Endothelial cell of umbilical vein (primary cell): ENCODE measurements around the gene PAM16. TPM values are rescaled to one million over a fixed set of nuclear protein-coding genes. Genes with fewer than 3 reads are reported as not detected.

Experiments used
- BruUV-seq: library from RNA; stranded (reverse); fragments of 400-500 nt; replicated peaks from 2 replicates; lab custom pipeline; 2021; lab: Mats Ljungman, UMichigan
- CTCF ChIA-PET: fragments of 300-600, 350-600 bp; sonication (Branson Sonifier 250); formaldehyde crosslinking; loops from one replicate; lab custom pipeline; 2021; ENCODE audit warnings: antibody characterized with exemption, inconsistent platforms; lab: Charles Lee
- POLR2A ChIA-PET: fragments of 300-600, 350-600 bp; sonication (Branson Sonifier 250); formaldehyde crosslinking; loops from one replicate; lab custom pipeline; 2021; ENCODE audit warnings: antibody characterized with exemption, inconsistent platforms; lab: Charles Lee
- DNase-seq: peaks from one replicate; pipeline ENCODE4 v3.0.0-alpha.2; 2011; ENCODE audit warnings: low read depth, low spot score
- FAIRE-seq: peaks from 2 replicates; lab custom pipeline; 2011; peaks lifted over from hg19 to GRCh38; lab: Jason Lieb, UNC
- H2AFZ ChIP-seq: 2 replicates; pipeline ENCODE4 v1.6.0; 2012; ENCODE audit warnings: low read depth, low read length, control low read depth, inconsistent platforms
- H3K27ac ChIP-seq: 2 replicates; pipeline ENCODE4 v1.5.1; 2011; ENCODE audit warnings: low read depth, mild to moderate bottlenecking, control low read depth, low read length, moderate library complexity; ENCODE audit not compliant: insufficient read depth
- H3K27me3 ChIP-seq, 2 experiments: 2 replicates each; pipeline versions ENCODE4 v1.6.0 to v1.6.1; 2011; ENCODE audit warnings: low read length in 2 of 2, mixed read lengths in 1 of 2; ENCODE audit not compliant: control insufficient read depth in 2 of 2, insufficient read depth in 2 of 2
- H3K36me3 ChIP-seq, 2 experiments: 2 replicates in 1 of 2; 3 replicates in 1 of 2; pipeline ENCODE4 v1.5.1; 2011; ENCODE audit warnings: low read length in 2 of 2, mild to moderate bottlenecking in 1 of 2, moderate library complexity in 1 of 2; ENCODE audit not compliant: control insufficient read depth in 2 of 2, insufficient read depth in 2 of 2; ENCODE audit errors: extremely low read depth in 1 of 2
- H3K4me1 ChIP-seq: 3 replicates; pipeline ENCODE4 v1.5.1; 2011; ENCODE audit warnings: mild to moderate bottlenecking, low read length; ENCODE audit not compliant: control insufficient read depth, insufficient read depth; ENCODE audit errors: extremely low read depth
- H3K4me2 ChIP-seq: 2 replicates; pipeline ENCODE4 v1.6.1; 2011; ENCODE audit warnings: low read length, control low read depth, mixed read lengths; ENCODE audit not compliant: insufficient read depth
- H3K4me3 ChIP-seq, 3 experiments: fragments of 200-600 bp in 1 of 3; sonication (generic), shearing (Covaris generic) in 1 of 3; replicated peaks in 1 of 3; 2 replicates each; pipeline ENCODE4 v1.5.1; 2011 to 2016; ENCODE audit warnings: control low read depth in 3 of 3, low read length in 3 of 3, mild to moderate bottlenecking in 2 of 3, inconsistent platforms in 1 of 3, low read depth in 1 of 3, moderate library complexity in 1 of 3; ENCODE audit not compliant: insufficient read depth in 1 of 3
- H3K79me2 ChIP-seq: 2 replicates; pipeline ENCODE4 v1.6.0; 2012; ENCODE audit warnings: low read length, inconsistent platforms; ENCODE audit not compliant: control insufficient read depth, insufficient read depth
- H3K9ac ChIP-seq: replicated peaks from 2 replicates; pipeline ENCODE3; 2011; ENCODE audit warnings: low read length, control low read depth; ENCODE audit not compliant: insufficient read depth; ENCODE audit errors: extremely low read depth
- H3K9me1 ChIP-seq: replicated peaks from 3 replicates; pipeline ENCODE4 v1.6.0; 2011; ENCODE audit warnings: mild to moderate bottlenecking, low read length; ENCODE audit not compliant: control insufficient read depth, insufficient read depth; ENCODE audit errors: extremely low read depth
- H3K9me3 ChIP-seq: replicated peaks from 2 replicates; pipeline ENCODE4 v1.5.1; 2012; ENCODE audit warnings: low read length, inconsistent platforms; ENCODE audit not compliant: control insufficient read depth, insufficient read depth
- H4K20me1 ChIP-seq: replicated peaks from 2 replicates; pipeline ENCODE3; 2011; ENCODE audit warnings: mild to moderate bottlenecking, low read length; ENCODE audit not compliant: control insufficient read depth, insufficient read depth; ENCODE audit errors: extremely low read depth
- GATA2 ChIP-seq: IDR thresholded peaks from 2 replicates; pipeline ENCODE4 v1.7.0; 2011; ENCODE audit warnings: low read depth, mild to moderate bottlenecking, moderate library complexity, mixed read lengths, low read length; ENCODE audit not compliant: insufficient read length, insufficient read depth
- POLR2AphosphoS5 ChIP-seq: IDR thresholded peaks from 2 replicates; pipeline ENCODE4 v1.6.1; 2012; ENCODE audit warnings: low read depth, mild to moderate bottlenecking, control low read depth, low read length, moderate library complexity; ENCODE audit not compliant: insufficient read depth
- dilution Hi-C: fragments of 300-500 bp; cut with MboI; formaldehyde crosslinking; loops from one replicate; pipeline ENCODE4 v1.15.0; 2019; ENCODE audit warnings: low sequenced_read_pairs; ENCODE audit not compliant: extremely low pct_ligation_motif_present
- intact Hi-C: fragments of 100-400 bp; cut with micrococcal nuclease; formaldehyde crosslinking; loops from one replicate; pipeline ENCODE4 v1.10.0; 2022
- polyA plus RNA-seq, 4 experiments: library from polyadenylated mRNA; depleted of rRNA in 3 of 4; stranded (reverse) in 3 of 4; unstranded in 1 of 4; fragments of >200 nt; gene quantifications; 2 replicates each; pipeline versions ENCODE4 v1.2.1 to v1.2.3, GENCODE V29; 2011 to 2012; ENCODE audit warnings: missing spikeins in 1 of 4
- total RNA-seq: library from RNA; stranded (reverse); gene quantifications from 2 replicates; pipeline ENCODE4 v1.2.3, GENCODE V29; 2021
- TF ChIP-seq, protein P1 (sequence below): IDR thresholded peaks from 2 replicates; pipeline ENCODE4 v1.6.1; 2011; ENCODE audit not compliant: insufficient read depth, insufficient read length
- TF ChIP-seq, protein P2 (sequence below), 2 donors: IDR thresholded peaks; 1 replicate in 1 of 2; 2 replicates in 1 of 2; pipeline ENCODE4 v1.5.1; 2011; ENCODE audit warnings: low read length in 2 of 2, mild to moderate bottlenecking in 2 of 2, moderate library complexity in 2 of 2, control low read depth in 1 of 2, inconsistent platforms in 1 of 2, low read depth in 1 of 2; ENCODE audit not compliant: insufficient read depth in 1 of 2; ENCODE audit errors: extremely low read depth in 1 of 2

Gene PAM16
- total and polyA plus RNA-seq, 2 donors (not counting 3 experiments of a cell fraction or from before 2014, with no cell fraction given): 40.0 to 67.2 TPM

DNA sequence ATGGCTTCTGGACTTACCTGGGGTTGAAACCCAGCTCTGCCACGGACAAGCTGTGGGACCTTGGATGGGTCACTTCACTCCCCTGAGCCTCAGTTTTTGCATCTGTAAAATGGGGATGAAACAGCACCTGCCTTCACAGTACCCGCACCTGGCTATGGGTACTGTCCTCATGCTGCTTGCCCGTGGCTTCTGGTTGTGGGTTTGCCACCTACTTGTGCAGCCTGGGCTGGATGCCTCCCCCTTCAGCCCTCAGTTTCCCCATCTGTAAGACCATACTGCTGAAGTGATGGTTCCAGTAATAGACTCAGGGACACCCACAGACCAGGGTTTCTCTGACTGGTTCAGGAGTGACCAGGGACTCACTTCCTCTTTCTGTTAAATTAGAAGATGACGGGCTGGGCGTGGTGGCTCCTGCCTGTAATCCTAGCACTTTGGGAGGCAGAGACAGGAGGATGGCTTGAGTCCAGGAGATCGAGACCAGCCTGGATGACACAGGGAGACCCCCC, 25.8 kb downstream of the PAM16 start:
- Histone ChIP-seq H3K36me3 (no peaks in the 10 kb centered on the region), H3K9ac (no peak overlapping the region), H3K4me1 (peaks cover 32% of the 10 kb centered on the region), H3K27me3 (no peaks in the 10 kb centered on the region), H3K9me3 (no peaks in the 10 kb centered on the region), H3K4me3 (no peak overlapping the region), H3K4me2 (no peak overlapping the region), H3K79me2 (peaks cover 47% of the 10 kb centered on the region), H4K20me1 (no peaks in the 10 kb centered on the region), H3K9me1 (no peaks in the 10 kb centered on the region), H3K27ac (no peak overlapping the region), H2AFZ (no peak overlapping the region)
- no TSS peak for BruUV-seq
- intact Hi-C loops: no loop called here
- CTCF ChIA-PET: interaction anchor here (5.2 to 8.9 kb wide), 3 partner anchors 9 to 36 kb away, joined by 73 to 198 read pairs (median 135); partner anchors contain the start of gene GLIS2
- POLR2A ChIA-PET: no interaction called here
- TF ChIP-seq GATA2: no peak
- TF ChIP-seq, protein P1, sequence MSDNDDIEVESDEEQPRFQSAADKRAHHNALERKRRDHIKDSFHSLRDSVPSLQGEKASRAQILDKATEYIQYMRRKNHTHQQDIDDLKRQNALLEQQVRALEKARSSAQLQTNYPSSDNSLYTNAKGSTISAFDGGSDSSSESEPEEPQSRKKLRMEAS: no peak
- TF ChIP-seq, protein P2, sequence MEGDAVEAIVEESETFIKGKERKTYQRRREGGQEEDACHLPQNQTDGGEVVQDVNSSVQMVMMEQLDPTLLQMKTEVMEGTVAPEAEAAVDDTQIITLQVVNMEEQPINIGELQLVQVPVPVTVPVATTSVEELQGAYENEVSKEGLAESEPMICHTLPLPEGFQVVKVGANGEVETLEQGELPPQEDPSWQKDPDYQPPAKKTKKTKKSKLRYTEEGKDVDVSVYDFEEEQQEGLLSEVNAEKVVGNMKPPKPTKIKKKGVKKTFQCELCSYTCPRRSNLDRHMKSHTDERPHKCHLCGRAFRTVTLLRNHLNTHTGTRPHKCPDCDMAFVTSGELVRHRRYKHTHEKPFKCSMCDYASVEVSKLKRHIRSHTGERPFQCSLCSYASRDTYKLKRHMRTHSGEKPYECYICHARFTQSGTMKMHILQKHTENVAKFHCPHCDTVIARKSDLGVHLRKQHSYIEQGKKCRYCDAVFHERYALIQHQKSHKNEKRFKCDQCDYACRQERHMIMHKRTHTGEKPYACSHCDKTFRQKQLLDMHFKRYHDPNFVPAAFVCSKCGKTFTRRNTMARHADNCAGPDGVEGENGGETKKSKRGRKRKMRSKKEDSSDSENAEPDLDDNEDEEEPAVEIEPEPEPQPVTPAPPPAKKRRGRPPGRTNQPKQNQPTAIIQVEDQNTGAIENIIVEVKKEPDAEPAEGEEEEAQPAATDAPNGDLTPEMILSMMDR (IDR thresholded peaks at IDR 0.05; ENCODE audit: extremely low read depth in 1 of 2, insufficient read depth in 1 of 2, low read depth in 1 of 2, low read length in 2 of 2): no peak
- TF ChIP-seq POLR2AphosphoS5: no peak
- dilution Hi-C loops: no loop called here
- DNase-seq: no peak
- FAIRE-seq: no peak
